AG09309 (cell line): Measurements from ENCODE around the gene ACSF2.

Experiments used
- DNase-seq: peaks from one replicate; pipeline ENCODE4 v3.0.0-alpha.2; 2010; ENCODE audit warnings: low read depth
- H3K4me3 ChIP-seq: 2 replicates; pipeline ENCODE4 v1.5.1; 2011; ENCODE audit warnings: mild to moderate bottlenecking, low read depth, low read length, moderate library complexity; ENCODE audit not compliant: control insufficient read depth
- TF ChIP-seq, protein P1 (sequence below): IDR thresholded peaks from 2 replicates; pipeline ENCODE4 v1.5.1; 2011; ENCODE audit warnings: mild to moderate bottlenecking, low read depth, low read length, inconsistent platforms; ENCODE audit not compliant: insufficient read depth, control insufficient read depth; ENCODE audit errors: missing control alignments

Gene ACSF2

DNA sequence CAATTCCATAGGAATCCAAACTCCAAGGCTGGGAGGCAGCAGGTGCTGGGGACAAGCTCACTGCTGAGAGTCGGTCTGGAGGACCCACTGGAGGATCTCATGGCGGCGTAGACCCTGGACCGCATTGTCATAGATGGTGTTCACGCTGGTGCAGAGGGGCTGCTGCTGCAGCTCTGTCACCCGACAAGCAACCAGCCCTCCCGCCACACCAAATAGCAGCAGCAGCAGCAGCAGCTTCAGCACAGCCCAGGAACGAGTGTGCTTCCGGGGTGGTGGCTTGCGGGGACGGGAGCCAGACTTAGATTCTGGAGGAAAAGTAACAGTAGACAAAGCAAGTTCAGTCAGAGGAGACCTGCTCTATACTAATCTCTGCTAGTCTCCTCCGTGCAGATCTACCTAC is 43.1 kb upstream of the ACSF2 start:
- TF ChIP-seq, protein P1, sequence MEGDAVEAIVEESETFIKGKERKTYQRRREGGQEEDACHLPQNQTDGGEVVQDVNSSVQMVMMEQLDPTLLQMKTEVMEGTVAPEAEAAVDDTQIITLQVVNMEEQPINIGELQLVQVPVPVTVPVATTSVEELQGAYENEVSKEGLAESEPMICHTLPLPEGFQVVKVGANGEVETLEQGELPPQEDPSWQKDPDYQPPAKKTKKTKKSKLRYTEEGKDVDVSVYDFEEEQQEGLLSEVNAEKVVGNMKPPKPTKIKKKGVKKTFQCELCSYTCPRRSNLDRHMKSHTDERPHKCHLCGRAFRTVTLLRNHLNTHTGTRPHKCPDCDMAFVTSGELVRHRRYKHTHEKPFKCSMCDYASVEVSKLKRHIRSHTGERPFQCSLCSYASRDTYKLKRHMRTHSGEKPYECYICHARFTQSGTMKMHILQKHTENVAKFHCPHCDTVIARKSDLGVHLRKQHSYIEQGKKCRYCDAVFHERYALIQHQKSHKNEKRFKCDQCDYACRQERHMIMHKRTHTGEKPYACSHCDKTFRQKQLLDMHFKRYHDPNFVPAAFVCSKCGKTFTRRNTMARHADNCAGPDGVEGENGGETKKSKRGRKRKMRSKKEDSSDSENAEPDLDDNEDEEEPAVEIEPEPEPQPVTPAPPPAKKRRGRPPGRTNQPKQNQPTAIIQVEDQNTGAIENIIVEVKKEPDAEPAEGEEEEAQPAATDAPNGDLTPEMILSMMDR, result no peak
- no peak overlapping the region for H3K4me3 ChIP-seq
- no peak for DNase-seq

DNA sequence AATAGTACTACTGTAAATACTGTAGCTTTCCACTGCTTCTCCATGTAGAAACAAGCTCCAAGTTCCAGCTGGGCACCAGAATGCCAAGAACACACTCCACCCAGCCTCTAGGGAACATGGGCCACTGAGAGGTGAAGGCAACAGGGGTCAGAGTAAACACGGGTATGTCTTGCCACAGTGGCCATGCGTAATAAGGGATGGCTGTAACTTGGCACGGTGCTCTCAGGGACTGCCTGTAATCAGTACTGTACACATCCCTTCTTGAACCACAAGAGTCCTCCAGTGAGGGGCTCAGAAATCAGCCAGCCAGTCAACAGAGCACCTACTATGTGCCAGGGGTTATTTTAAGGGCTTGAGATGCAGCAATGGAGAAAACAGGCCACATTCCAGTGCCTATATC is 39.5 kb upstream of the ACSF2 start:
- H3K4me3 ChIP-seq, result no peak overlapping the region
- TF ChIP-seq, protein P1, result no peak
- no peak for DNase-seq

DNA sequence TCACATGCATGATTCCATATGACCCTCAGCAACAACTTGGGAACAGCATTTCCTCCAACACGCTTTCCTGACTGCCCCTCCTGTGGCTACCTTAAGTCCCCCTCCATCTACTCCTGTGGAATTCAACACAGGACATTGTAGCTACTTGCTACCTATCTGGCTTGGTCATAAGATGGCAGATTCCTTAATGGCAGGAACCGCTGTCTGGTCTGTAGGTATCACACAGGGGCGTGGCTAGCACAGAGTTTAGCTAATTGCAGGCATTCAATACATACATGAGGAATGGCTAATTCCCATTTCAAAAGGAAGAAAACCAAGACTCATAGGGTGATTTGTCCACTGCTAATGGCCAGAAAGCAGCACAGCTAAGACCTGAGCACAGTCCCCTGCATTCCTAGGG is 37.3 kb upstream of the ACSF2 start:
- DNase-seq, result no peak
- TF ChIP-seq, protein P1, result no peak
- H3K4me3 ChIP-seq, result no peak overlapping the region

DNA sequence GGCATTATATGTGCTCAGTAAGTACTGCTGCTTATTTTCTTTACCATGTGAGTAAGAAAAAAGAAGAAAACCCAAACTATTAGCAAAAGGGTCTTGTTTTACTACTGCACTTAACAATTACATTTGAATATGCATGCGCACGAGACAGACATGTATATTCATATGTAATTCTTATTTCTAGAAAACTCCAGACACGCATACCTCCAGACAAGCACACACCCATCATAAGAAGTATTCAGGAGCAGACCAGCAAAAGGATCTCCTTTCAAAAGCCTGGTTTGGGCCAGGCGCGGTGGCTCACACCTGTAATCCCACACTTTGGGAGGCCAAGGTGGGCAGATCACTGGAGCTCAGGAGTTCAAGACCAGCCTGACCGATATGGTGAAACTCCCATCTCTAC is 36.5 kb upstream of the ACSF2 start:
- TF ChIP-seq, protein P1, result no peak
- H3K4me3 ChIP-seq, result no peak overlapping the region
- DNase-seq, result no peak

DNA sequence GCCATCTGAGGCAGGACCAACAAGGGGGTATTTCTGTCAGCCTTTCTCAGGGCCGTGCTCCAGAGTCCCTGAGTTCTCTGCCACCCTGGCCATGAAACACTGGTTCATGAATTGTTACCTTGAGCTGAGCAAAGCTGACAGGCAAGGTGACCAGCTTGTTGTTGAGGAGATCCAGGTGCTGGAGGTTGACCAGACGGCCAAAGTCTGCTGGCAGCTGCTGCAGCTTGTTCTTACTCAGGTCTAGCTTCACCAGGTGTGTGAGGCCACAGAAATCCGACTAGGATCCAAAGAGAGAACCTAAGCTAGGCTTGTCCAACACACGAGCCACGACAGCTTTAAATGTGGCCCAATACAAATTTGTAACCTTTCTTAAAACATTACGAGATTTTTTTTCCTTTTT is 33.4 kb upstream of the ACSF2 start:
- H3K4me3 ChIP-seq, result no peak overlapping the region
- TF ChIP-seq, protein P1, result no peak
- no peak for DNase-seq

DNA sequence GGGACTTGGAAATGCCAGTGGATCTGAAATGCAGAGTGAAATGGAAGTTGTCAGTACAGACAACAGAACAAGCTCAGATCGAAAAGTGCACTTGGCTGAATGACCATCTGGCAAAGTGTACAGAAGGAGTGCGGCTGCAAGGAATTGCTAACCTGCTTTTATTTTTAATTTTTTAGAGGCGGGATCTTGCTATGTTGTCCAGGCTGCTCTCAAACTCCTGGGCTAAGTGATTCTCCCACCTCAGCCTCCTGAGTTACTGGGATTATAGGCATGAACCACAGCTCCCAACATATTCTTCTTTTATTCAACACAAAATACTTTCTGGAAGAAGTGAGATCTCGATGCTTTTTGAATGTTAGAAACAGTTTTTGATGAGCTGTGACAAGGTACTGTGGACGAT is 32.3 kb upstream of the ACSF2 start:
- TF ChIP-seq, protein P1, result no peak
- H3K4me3 ChIP-seq, result no peak overlapping the region
- DNase-seq, result no peak

DNA sequence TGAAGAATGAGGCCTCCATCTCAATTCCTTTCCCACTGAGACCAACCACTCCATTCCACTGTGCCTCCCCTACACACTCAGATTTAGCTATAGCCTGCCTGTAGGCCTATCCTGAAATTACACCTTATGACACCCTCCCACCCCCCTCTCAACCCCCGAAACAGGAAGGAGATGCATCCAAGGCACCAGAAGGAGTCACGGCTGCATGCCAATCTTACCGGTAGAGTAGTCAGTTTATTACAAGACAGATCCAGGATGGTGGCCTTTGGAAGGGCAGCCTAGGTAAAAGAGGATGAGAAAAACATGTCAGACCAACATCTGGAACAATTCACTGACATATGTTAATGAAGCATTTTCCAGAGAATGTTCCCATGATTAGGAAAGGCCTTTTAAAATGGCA is 31.3 kb upstream of the ACSF2 start:
- peak overlapping the region; percentile 87 for H3K4me3 ChIP-seq
- DNase-seq, result no peak
- TF ChIP-seq, protein P1, result no peak
